ENCODE data around the gene CHMP2A.

CHMP2A gene

GRCh38 chr19:58538257-58539168, 16.4 kb downstream of the CHMP2A start:
- DNase-seq (ENCODE audit: low read depth), result no peak

DNA sequence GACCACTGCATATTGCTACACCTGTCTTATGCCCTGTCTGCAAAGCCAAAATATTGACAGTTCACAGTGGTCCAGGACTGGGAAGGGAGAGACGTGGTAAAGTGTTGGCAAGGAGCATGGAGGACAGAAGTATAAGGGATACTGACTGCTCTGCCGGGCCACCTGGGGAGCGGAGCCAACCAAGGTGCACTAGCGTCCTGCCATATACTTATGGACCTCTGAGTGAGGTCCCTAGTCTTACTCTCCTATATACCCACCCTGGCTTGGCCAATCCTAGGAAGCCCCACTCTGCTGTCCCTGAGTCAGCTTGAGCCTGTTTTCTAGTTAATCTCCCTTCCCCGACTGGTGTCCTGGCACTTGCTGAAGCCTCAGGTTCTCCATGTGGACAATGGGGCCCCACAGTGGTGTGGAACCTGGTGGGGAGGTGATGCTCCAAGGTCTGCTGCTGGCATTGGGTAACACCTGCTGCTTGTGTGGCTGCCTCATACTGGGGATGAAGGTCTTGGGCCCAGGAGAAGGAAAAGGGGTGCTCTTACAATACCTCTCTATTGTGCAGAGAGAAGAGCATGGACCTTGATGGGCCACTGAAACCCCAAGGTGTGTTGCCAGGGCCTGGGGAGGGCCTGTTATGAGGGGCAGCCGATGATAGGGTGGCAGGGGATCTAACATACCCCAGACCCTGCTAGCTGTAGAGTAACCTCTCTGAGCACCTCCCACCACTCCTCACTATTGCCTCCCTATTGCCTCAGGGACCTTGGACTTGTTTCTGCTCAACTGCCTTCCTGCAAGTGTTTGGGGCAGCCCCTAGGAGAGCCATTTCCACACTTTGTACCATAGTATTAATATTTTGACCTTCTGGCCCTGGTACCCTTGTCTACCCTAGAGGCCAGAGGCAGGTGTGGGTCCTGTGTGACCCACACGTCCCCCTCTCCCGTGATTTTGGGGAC, 17.8 kb downstream of the CHMP2A start:
- DNase-seq (ENCODE audit: low read depth), result no peak

- DNase-seq (ENCODE audit: low read depth), result no peak
Observed at GRCh38 chr19:58535857-58536256, 19.0 kb downstream of the CHMP2A start.

DNA sequence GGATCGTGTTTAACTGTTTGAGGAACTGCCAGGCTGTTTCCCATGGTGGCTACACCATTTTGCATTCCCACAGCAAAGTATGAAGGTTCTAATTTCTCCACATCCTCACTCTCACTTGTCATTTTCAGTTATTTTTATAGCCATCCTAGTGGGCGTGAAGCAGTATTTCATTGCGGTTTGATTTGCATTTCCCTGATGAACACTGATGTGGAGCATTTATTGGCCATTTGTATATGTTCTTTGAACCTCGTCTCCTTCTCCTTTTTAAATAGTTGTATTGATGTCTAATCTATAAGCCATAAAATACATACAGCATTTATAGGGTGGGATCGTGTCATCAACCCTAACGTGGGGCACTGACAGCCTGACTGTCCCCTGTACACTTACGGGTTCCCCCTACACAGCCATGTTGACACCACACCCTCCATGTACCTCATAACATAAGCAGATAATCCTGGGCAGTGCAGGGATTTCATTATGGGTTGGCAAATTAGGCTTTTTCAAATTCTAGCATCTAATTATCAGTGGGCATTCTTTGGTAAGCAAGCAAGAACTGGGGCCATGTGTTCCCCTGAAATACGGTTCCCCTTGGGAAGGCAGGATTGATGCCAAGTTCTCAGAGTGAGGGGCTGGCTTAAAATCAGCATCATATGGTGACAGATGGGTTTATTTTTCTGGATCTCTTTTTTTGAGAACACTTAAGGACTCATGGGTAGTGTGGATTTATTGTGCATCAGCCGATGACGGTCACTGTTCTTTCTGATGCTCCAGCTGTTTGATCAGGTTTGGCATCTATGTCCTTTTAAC, 23.7 kb downstream of the CHMP2A start:
- no peak for DNase-seq (ENCODE audit: low read depth)

DNA sequence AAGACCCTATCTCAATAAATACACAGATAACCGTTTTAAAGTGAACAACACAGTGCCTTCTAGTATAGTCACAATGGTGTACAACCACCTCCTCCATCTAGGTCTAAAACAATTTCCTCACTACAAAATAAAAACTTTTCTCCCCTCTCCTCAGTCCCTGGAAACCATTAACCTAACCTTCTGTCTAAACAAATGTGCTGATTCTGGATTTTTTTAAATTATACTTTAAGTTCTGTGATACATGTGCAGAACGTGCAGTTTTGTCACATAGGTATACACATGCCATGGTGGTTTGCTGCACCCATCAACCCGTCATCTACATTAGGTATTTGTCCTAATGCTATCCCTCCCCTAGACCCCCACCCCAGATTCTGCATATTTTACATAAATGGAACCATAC, 25.5 kb downstream of the CHMP2A start:
- DNase-seq (ENCODE audit: low read depth), result no peak

GRCh38 chr19:58522709-58523108, 32.2 kb downstream of the CHMP2A start:
- DNase-seq (ENCODE audit: low read depth), result no peak

DNA sequence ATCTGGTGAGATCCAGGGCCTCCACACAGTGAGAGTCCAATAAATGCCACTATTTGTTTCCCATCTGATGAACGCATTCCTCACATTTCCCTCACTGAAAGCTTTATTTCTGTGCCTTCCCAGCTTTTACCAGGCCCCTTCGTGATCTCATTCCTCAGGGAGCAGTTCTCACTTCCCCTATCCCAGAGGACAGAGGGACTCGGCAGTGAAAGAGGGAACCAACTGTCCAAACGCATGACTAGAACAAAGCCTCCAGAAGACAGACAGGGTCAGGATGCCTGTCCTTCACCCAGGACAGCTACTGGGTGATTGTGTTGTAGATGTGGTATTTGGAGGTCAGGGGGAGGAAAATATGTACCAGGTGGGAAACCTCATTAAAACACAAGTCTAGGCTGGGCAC, 33.3 kb downstream of the CHMP2A start:
- no peak for DNase-seq (ENCODE audit: low read depth)

GRCh38 chr19:58520257-58520599, 34.7 kb downstream of the CHMP2A start:
- DNase-seq (ENCODE audit: low read depth), result no peak

DNA sequence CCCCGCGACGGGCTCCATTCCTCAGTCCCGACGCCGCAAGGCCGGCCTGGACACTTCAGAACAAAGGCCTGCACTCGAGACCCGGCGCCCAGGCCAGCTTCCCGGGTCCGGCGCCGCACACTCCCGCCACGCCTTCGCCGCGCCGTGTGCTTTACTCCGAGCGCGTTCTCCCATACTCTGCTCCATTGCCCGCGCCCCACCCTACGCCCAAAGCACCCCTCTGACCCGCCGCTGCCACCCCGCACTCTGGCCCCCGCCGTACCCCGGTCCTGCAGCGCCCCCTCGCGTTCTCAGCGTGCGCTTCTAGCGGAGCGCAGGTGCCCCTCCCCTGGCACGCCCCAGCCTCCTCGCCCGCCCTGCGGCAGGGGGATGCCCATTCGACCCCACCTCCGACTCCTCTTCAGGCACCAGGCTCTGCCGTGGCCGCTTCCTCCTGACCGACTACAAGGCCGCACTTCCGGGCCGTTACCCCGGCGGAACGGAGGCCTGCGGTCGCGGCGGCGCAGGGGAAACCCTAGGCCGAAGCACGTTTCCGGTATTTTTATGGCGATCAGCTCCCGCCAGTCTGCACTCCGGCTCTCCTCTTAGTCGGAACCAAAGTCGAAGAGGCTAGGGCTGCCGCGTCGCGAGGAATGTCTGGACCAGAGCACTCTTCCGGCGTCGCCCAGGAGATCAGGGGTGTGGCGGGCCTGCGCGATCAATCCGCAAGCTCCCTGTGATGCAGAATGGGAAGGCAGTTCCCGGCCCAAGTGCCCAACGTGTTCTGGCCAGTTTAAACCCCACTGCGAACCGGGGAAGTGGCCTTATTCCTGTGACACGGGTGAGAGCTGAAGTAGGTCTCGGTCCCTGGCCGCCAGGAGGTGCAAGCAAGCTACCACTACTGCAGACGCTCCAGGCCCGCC, 35.3 kb downstream of the CHMP2A start, which contains the start of gene ZBTB45:
Gene ZBTB45 (minus strand): TSS at position 456 of the 902 bp plus-strand sequence. CDS start 2,137 bp downstream, outside the sequence.
- peak; percentile 86 for DNase-seq (ENCODE audit: low read depth)

DNA sequence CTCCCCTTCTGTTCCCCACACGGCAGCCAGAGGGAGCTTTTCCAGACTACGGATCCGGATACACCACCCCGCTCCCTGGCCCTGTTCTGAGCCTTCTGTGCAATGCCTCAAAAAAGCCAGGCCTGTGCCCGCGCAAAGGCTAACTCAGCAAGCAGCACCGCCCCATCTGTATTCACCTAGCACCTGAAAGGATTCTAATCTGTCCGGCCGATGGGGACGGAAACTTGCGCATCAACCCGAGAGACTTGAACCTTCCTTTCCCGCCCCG, 35.9 kb downstream of the CHMP2A start:
- DNase-seq (ENCODE audit: low read depth), result no peak

- no peak for DNase-seq (ENCODE audit: low read depth)
Observed at GRCh38 chr19:58518256-58519086, 36.4 kb downstream of the CHMP2A start.

DNA sequence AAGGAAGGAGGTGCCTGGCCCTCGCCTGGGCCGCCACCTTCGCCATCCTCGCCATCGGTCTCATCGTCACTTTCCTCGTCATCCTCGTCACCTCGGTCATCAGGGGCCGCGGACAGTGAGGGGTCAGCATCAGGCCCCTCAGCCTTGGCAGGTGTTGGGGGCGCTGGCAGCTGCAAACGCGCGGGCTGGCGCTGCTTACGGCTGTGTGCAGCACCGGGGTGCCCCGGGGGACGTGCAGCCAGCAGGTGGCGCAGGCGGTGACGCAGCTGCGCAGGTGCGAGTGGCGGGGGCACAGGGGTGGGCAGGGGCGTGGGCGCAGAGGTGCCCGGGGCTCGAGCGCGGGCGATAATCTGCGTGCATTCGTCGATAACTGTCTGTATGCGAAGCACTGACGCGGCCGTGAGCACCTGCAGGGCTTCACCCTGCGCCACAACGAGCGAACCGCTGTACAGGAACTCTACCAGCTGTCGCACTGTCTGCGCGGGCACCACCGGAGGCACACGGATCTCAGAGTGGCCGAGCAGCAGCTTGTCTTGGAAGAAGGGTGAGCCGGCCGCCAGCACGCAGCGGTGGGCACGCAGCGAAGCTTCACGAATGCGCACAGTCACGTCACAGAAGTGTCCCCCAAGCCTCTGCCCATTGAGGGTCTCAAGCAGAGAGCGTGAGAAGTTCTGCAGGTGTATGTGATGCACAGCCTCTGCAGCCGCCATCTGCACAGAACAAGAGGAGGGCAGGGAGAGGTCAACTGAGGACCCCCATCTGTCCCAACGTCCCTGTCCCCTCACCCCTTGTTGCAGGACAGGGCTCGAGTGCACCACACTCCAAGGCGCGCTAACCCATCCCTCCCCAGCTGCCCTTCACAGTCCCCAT, 37.7 kb downstream of the CHMP2A start:
- DNase-seq (ENCODE audit: low read depth), result no peak

DNA sequence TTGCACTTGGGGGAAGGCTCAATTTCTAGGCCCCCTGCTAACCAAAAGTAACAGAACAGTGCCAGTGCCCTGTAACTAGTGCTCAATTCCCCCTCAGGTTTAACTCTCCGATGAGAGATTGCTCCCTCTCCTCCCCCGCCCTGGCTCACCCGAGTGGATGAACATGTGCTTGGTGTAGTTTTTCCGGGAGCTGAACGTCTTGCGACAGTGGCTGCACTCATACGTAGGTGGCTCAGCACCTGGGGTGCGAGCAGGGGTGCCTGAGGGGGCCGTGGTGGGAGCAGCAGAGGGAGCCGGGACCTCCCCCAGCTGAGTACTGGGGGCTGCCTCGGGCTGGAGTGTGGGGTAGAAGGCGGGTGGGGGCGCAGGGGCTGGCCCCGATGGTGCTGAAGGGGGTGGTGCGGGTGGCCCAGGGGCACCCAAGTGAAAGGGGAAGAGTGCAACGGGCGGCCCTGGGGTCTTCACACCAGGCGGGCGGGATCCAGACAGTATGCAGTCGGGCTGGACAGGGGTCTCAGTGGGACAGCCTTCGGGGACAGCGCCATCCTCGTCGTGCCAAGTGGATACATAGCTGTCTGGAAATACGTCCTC, 38.6 kb downstream of the CHMP2A start:
- no peak for DNase-seq (ENCODE audit: low read depth)

DNA sequence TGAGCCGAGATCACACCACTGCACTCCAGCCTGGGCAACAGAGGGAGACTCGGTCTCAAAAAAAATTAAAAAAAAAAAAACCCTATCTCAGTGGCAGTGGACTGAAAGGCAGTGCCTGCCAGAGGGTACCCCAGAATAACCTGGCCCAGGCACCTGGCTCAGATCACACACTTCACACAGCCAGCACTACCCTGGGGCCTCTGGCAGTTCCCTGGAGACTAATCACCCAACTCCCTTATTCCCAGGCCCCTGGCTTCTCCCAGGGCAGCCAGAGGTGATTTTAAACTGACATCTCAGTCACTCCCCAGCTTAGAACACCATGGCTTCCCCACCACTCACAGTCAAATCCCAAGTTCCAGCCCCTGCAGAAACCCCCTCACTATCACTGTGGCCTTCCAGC, 39.6 kb downstream of the CHMP2A start:
- no peak for DNase-seq (ENCODE audit: low read depth)

- no peak for DNase-seq (ENCODE audit: low read depth)
Observed at GRCh38 chr19:58514564-58515022, 40.3 kb downstream of the CHMP2A start.

GRCh38 chr19:58513694-58514563, 41.0 kb downstream of the CHMP2A start:
- DNase-seq (ENCODE audit: low read depth), result peak; percentile 89

DNA sequence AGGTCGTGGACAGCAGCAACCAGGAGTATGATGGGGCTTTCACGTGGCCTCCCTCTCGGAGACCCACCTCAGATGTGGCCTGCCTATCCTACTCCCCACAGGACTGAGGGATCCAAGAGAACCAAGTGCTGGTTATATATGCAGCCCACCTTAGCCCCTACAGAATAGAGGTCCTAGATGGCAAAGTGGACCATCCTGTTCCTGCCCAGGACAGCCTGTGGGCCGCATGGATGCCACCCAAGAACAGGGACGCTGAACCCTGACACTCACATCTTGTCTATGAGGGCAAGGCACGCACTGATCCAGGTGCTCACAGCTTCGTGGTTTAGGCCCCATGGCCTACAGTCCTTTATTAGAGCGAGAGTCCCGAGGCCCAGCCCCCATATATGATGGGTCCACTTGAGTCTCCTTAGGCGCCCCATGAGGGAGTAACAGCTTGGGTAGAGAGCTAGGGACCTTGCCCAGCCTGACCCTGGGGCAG, 41.7 kb downstream of the CHMP2A start:
- DNase-seq (ENCODE audit: low read depth), result no peak

Data from stimulated activated CD8-positive, alpha-beta memory T cell treated with anti-CD3 and anti-CD28 coated beads, Interleukin-7, amount 100 ng/mL, for 24 hours (primary cell).